AG04450 (cell line): Measurements from ENCODE around the gene PTPRG. TPM values are rescaled to one million over a fixed set of nuclear protein-coding genes. Genes with fewer than 3 reads are reported as not detected.

Experiments used
- CTCF ChIA-PET: fragments of 300-600, 350-600 bp; formaldehyde crosslinking; extraction: SDS; loops from one replicate; lab custom pipeline; 2022; ENCODE audit warnings: antibody characterized with exemption, inconsistent platforms; lab: Charles Lee
- POLR2A ChIA-PET: fragments of 350-600 bp; formaldehyde crosslinking; extraction: SDS; loops from one replicate; lab custom pipeline; 2021; ENCODE audit warnings: antibody characterized with exemption, inconsistent platforms; lab: Yijun Ruan, JAX
- DNase-seq: peaks from one replicate; pipeline ENCODE4 v3.0.0-alpha.2; 2011; ENCODE audit warnings: low read depth, low spot score
- H3K27ac ChIP-seq: one replicate; pipeline ENCODE4 v1.5.1; 2012; ENCODE audit warnings: low read depth, low read length, control low read depth
- H3K27me3 ChIP-seq: one replicate; pipeline ENCODE4 v1.6.0; 2012; ENCODE audit warnings: low read length; ENCODE audit not compliant: control insufficient read depth, insufficient read depth
- H3K4me3 ChIP-seq: 2 replicates; pipeline ENCODE4 v1.5.1; 2011; ENCODE audit warnings: mild to moderate bottlenecking, low read depth, low read length, control low read depth
- H3K9me3 ChIP-seq: 2 replicates; pipeline ENCODE4 v1.5.1; 2012; ENCODE audit warnings: low read length; ENCODE audit not compliant: control insufficient read depth, insufficient read depth
- CTCF ChIP-seq: IDR thresholded peaks from 2 replicates; pipeline ENCODE4 v1.5.1; 2011; ENCODE audit warnings: low read depth, low read length, control low read depth, inconsistent platforms
- polyA plus RNA-seq: library from polyadenylated mRNA; depleted of rRNA; stranded (reverse); fragments of >200 nt; gene quantifications from 2 replicates; pipeline ENCODE4 v1.2.3, GENCODE V29; 2011

PTPRG gene
- polyA plus RNA-seq, 1 experiment: 26.5 TPM

DNA sequence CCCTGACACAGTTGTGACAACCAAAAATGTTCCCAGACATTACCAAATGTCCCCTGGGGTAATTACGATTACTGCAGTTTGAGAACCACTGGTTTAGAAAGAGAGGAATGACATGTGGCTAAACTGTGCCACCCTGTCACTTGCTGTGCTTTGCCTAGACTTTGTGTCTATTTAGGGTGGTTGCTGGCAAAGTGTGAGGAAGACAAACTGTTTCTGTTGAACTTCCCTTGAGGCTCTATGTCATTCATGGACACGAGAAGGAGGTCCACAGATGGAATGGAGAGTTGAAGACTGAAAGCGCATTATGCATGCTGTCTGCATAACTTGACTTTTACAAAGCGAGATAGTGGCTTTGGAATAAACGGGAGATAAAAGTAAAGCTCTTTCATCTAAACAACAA, 495.3 kb downstream of the PTPRG start:
- no peak overlapping the region for H3K27ac ChIP-seq
- no peak overlapping the region for H3K4me3 ChIP-seq
- ChIA-PET POLR2A (no interaction called here), CTCF (no interaction called here)
- no peaks in the 10 kb centered on the region for H3K9me3 ChIP-seq
- DNase-seq: no peak
- H3K27me3 ChIP-seq: no peaks in the 10 kb centered on the region
- no peak for TF ChIP-seq CTCF

- Histone ChIP-seq H3K27ac (no peak overlapping the region), H3K27me3 (no peaks in the 10 kb centered on the region), H3K4me3 (no peak overlapping the region), H3K9me3 (no peaks in the 10 kb centered on the region)
- ChIA-PET CTCF (no interaction called here), POLR2A (no interaction called here)
- DNase-seq: no peak
- no peak for TF ChIP-seq CTCF
Observed at GRCh38 chr3:62057339-62058047, 496.1 kb downstream of the PTPRG start.

DNA sequence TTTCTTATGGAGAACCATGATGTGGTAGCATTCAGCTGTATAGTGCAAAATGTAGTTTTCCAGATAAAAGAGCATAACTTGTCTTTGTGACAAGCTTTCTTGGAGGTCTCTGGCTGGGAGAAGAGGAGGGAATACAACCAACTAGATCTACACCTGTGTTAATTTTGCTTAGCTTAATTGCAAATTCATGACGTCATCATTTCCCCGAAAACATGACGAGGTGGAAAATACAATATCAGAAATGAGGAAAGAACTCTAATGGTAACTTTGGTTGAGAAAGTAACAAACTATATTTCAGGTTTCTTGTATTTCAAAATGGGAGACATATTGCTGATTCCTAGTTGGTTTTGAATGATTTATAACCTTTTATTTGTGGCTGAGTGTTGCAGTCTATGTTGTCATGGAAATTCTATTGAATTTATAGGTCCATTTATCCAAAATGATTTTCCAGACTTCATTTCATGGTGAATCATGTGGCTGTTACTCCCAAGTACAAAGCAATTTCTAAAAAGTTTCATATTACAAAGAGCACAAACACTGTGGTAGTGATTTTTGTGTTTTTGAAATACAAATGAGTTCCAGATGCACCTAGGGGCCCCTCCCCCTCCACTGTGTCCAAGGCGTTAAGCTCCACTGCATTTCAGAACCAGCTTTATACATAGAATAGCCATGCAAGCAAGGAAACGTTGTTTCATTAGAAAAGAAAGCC, 504.8 kb downstream of the PTPRG start:
- no peaks in the 10 kb centered on the region for H3K9me3 ChIP-seq
- POLR2A ChIA-PET: no interaction called here
- no peak for DNase-seq
- H3K27me3 ChIP-seq: no peaks in the 10 kb centered on the region
- no peak overlapping the region for H3K4me3 ChIP-seq
- CTCF ChIA-PET: interaction anchor here (0.6 kb wide), 2 partner anchors 60 to 121 kb away, joined by 3 to 4 read pairs; no protein-coding TSS in a partner anchor
- H3K27ac ChIP-seq: no peak overlapping the region
- TF ChIP-seq CTCF: no peak

- Histone ChIP-seq H3K27ac (no peak overlapping the region), H3K9me3 (no peaks in the 10 kb centered on the region), H3K4me3 (no peak overlapping the region), H3K27me3 (no peaks in the 10 kb centered on the region)
- no peak for DNase-seq
- POLR2A ChIA-PET: no interaction called here
- no peak for TF ChIP-seq CTCF
- CTCF ChIA-PET: no interaction called here
Observed at GRCh38 chr3:62068337-62068736, 507.0 kb downstream of the PTPRG start.

GRCh38 chr3:62070891-62071290, 509.5 kb downstream of the PTPRG start:
- H3K9me3 ChIP-seq: no peaks in the 10 kb centered on the region
- no peak for DNase-seq
- no peak for TF ChIP-seq CTCF
- CTCF ChIA-PET: interaction anchor here (1.5 kb wide), 1 partner anchor 506 kb away, joined by 6 read pairs; no protein-coding TSS in a partner anchor
- H3K4me3 ChIP-seq: no peak overlapping the region
- no peak overlapping the region for H3K27ac ChIP-seq
- POLR2A ChIA-PET: no interaction called here
- no peaks in the 10 kb centered on the region for H3K27me3 ChIP-seq
